CD4-positive, CD25-positive, alpha-beta regulatory T cell (primary cell): ENCODE measurements around the gene GNAL. TPM values are rescaled to one million over a fixed set of nuclear protein-coding genes. Genes with fewer than 3 reads are reported as not detected.

Experiments used
- polyA plus RNA-seq, 4 donors: library from polyadenylated mRNA; unstranded; fragments of 300-500 nt; fragmentation: Illumina TruSeq; gene quantifications; one replicate each; pipeline ENCODE4 v1.2.3, GENCODE V29; 2021
- total RNA-seq: library from RNA; stranded (reverse); gene quantifications from one replicate; pipeline ENCODE4 v1.2.3, GENCODE V29; 2022

Gene GNAL
- total and polyA plus RNA-seq, 5 donors from 2014 or later: 0.05 to 0.76 (median 0.09) TPM; not detected in 2

Other genes starting within 250 kb of the GNAL start
- not detected for gene SLC35G4, start 79.7 kb upstream of the GNAL start, total RNA-seq
- gene SLC35G4, start 79.7 kb upstream of the GNAL start, polyA plus RNA-seq: not detected
- 113 TPM for gene CHMP1B, start 162.1 kb downstream of the GNAL start, total RNA-seq
- gene CHMP1B, start 162.1 kb downstream of the GNAL start, polyA plus RNA-seq: 10 to 100 TPM; 55.4 to 68.2 (median 64.9) TPM
- 97.4 TPM for gene MPPE1, start 219.1 kb downstream of the GNAL start, total RNA-seq
- 10 to 100 TPM; 40.9 to 63.2 (median 57.2) TPM for gene MPPE1, start 219.1 kb downstream of the GNAL start, polyA plus RNA-seq